Lung (tissue), 12 donors: ENCODE measurements around the gene SH3GL2. TPM values are rescaled to one million over a fixed set of nuclear protein-coding genes. Genes with fewer than 3 reads are reported as not detected.

Source experiments
- ATAC-seq: fragments of 200-7000 bp; cut with Tn5 transposase; one replicate; pipeline ENCODE4 v1.9.1; 2020; ENCODE audit warnings: moderate number of reproducible peaks; ENCODE audit not compliant: insufficient read depth, low FRiP score
- DNase-seq, 3 donors: peaks; one replicate each; pipeline ENCODE4 v3.0.0-alpha.2; 2013 to 2017
- H3K27ac ChIP-seq, 2 donors: one replicate each; pipeline ENCODE4 v1.5.1; 2013; ENCODE audit warnings: mild to moderate bottlenecking in 2 of 2, moderate library complexity in 2 of 2, control low read depth in 1 of 2, inconsistent platforms in 1 of 2, low read depth in 1 of 2, low read length in 1 of 2
- H3K27me3 ChIP-seq, 3 donors: one replicate each; pipeline ENCODE4 v1.5.1; 2013; ENCODE audit warnings: low read length in 2 of 3; ENCODE audit not compliant: control insufficient read depth in 3 of 3, insufficient read depth in 3 of 3
- H3K36me3 ChIP-seq, 4 donors: one replicate each; pipeline ENCODE4 v1.5.1; 2013; ENCODE audit warnings: low read length in 4 of 4, mild to moderate bottlenecking in 1 of 4, moderate library complexity in 1 of 4; ENCODE audit not compliant: control insufficient read depth in 4 of 4, insufficient read depth in 4 of 4
- H3K4me1 ChIP-seq, 5 donors: one replicate each; pipeline ENCODE4 v1.5.1; 2013; ENCODE audit warnings: low read length in 5 of 5, mild to moderate bottlenecking in 2 of 5, moderate library complexity in 1 of 5; ENCODE audit not compliant: control insufficient read depth in 5 of 5, insufficient read depth in 5 of 5
- H3K4me3 ChIP-seq: one replicate; pipeline ENCODE4 v1.5.1; 2013; ENCODE audit warnings: mild to moderate bottlenecking, control low read depth, moderate library complexity
- H3K9ac ChIP-seq, 2 donors: one replicate each; pipeline ENCODE4 v1.5.1; 2013; ENCODE audit warnings: low read length in 2 of 2, control low read depth in 1 of 2; ENCODE audit not compliant: insufficient read depth in 1 of 2
- H3K9me3 ChIP-seq, 4 donors: one replicate each; pipeline ENCODE4 v1.5.1; 2013; ENCODE audit warnings: low read length in 3 of 4, mild to moderate bottlenecking in 1 of 4, moderate library complexity in 1 of 4; ENCODE audit not compliant: control insufficient read depth in 4 of 4, insufficient read depth in 3 of 4
- WGBS, 2 donors: extraction: QIAGEN DNeasy Blood & Tissue Kit; methylation state at CpG; one replicate each; pipeline ENCODE4 v1.1.7; 2013; 5-methylcytosine and 5-hydroxymethylcytosine counted together
- polyA plus RNA-seq, 2 donors: library from polyadenylated mRNA; stranded (reverse); fragments of 200-250 nt; gene quantifications; one replicate each; pipeline ENCODE4 v1.2.1, GENCODE V29; 2013
- total RNA-seq, 2 donors: library from RNA; depleted of rRNA in 1 of 2; stranded (reverse); fragments of >200 nt in 1 of 2; gene quantifications; one replicate each; pipeline ENCODE4 v1.2.1, GENCODE V29; 2014 to 2021
- TF ChIP-seq, protein P1 (sequence below): IDR thresholded peaks from 2 replicates; pipeline ENCODE4 v1.5.1; 2012; ENCODE audit warnings: mild to moderate bottlenecking; ENCODE audit errors: control extremely low read depth, extremely low read depth
- donor health status: control.
- donor health status: control.
- donor health status: Bipolar disorder and iron deficiency.
- donor health status: healthy.
- donor health status: DM: yes; HTN: yes; CAD: no.

The SH3GL2 gene
- total and polyA plus RNA-seq, 4 donors, result 0.07 to 2.9 (median 1.1) TPM

DNA sequence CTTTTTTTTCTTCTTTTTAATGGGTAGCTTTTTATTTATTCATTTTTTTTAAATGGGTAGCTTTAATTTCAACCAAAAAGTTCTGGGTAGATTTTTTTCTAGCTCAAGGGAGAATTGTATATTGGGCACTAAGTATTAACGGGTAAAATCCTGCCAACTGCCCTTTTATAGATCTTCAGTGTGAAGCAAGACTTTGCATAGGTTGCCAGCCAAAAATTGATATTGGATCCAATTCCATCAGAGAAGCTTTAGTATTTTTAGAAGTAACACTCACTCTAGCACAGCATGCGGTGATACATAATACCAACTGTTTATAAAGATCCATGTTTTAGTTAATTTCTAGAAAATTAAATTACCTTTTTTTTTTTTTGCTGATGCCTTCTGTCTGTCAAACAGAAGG lies 49.8 kb downstream of the SH3GL2 start:
- Histone ChIP-seq H3K9ac (no peak overlapping the region), H3K27me3 (no peaks in the 10 kb centered on the region), H3K36me3 (no peaks in the 10 kb centered on the region), H3K4me1 (no peaks in the 10 kb centered on the region), H3K4me3 (no peak overlapping the region), H3K27ac (no peak overlapping the region), H3K9me3 (peaks cover 0 to 5% (median 0%) of the 10 kb centered on the region in 4 donors)
- 88 to 96% methylated on average over 2 of the region's 2 CpGs for WGBS, 2 donors
- TF ChIP-seq, protein P1, sequence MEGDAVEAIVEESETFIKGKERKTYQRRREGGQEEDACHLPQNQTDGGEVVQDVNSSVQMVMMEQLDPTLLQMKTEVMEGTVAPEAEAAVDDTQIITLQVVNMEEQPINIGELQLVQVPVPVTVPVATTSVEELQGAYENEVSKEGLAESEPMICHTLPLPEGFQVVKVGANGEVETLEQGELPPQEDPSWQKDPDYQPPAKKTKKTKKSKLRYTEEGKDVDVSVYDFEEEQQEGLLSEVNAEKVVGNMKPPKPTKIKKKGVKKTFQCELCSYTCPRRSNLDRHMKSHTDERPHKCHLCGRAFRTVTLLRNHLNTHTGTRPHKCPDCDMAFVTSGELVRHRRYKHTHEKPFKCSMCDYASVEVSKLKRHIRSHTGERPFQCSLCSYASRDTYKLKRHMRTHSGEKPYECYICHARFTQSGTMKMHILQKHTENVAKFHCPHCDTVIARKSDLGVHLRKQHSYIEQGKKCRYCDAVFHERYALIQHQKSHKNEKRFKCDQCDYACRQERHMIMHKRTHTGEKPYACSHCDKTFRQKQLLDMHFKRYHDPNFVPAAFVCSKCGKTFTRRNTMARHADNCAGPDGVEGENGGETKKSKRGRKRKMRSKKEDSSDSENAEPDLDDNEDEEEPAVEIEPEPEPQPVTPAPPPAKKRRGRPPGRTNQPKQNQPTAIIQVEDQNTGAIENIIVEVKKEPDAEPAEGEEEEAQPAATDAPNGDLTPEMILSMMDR, result no peak
- no peak for ATAC-seq
- DNase-seq, result no peak

DNA sequence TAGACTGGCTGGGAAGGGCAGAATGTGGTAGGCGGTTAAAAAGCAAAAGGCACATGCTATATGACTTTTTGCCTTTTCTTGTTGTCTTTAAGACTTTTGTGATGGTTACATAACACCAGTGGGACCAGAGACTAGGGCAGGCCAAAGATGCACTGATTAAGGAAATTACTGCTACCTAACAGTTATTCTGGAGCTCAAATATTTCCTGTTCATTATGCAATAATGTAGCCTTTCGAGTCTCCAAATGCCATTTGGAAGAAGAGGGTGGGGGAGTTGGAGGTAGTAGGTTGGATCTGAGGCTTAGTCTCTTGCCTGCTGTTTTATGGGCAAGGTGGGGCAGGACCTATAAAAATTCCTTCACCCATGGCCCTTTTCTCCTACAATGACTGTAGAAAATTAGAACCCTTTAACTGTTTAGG lies 51.7 kb downstream of the SH3GL2 start:
- Histone ChIP-seq H3K9me3 (peaks cover 0 to 5% (median 0%) of the 10 kb centered on the region in 4 donors), H3K4me1 (no peaks in the 10 kb centered on the region), H3K36me3 (no peaks in the 10 kb centered on the region), H3K27me3 (no peaks in the 10 kb centered on the region), H3K27ac (no peak overlapping the region), H3K9ac (no peak overlapping the region), H3K4me3 (no peak overlapping the region)
- TF ChIP-seq, protein P1, result no peak
- WGBS, 2 donors, result 55 to 58% methylated on average over 2 of the region's 2 CpGs
- ATAC-seq (no peak), DNase-seq (no peak)

DNA sequence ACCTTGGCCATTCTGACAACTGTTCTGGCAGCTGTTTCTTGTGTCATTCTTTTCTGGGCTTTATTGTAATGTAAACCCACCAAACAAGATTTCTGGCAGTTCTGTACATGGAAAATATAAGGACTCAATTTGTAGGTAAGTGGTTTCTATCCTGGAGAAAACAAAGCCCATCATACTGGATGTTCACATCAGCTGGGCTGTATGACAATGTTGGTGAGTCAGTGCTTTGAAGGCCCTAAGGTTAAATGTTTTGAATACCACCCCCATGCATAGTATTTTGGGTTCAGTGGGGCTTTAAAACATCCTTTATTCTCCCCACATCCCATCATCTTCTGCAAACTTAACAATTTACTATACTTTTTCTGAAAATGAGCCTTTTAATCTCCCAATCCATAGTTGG lies 52.5 kb downstream of the SH3GL2 start:
- TF ChIP-seq, protein P1, result no peak
- Histone ChIP-seq H3K9ac (no peak overlapping the region), H3K36me3 (no peaks in the 10 kb centered on the region), H3K4me3 (no peak overlapping the region), H3K27ac (no peak overlapping the region), H3K27me3 (no peaks in the 10 kb centered on the region), H3K4me1 (no peaks in the 10 kb centered on the region), H3K9me3 (no peaks in the 10 kb centered on the region)
- ATAC-seq (no peak), DNase-seq (no peak)

DNA sequence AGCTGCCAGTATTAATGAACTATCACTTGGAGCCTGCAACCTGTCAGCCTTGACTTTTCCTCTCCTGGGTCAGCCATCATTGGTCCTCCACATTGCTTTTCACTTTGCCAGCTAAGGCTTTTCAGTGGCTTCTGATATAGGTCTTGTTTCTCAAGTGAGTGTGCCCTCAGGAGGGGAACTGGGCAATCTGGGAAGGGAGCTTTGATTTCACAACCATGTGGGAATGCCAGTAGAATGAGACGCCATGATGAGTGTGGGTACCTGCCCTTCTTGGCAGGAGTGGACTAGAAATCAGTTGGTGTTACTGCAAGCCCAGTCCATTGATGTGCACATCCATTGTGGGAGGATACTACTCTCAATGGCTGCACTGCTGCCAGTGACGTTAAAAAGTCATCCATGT lies 54.1 kb downstream of the SH3GL2 start:
- 70 to 89% methylated on average over 2 of the region's 2 CpGs for WGBS, 2 donors
- Histone ChIP-seq H3K4me3 (no peak overlapping the region), H3K36me3 (no peaks in the 10 kb centered on the region), H3K9me3 (no peaks in the 10 kb centered on the region), H3K4me1 (no peaks in the 10 kb centered on the region), H3K9ac (no peak overlapping the region), H3K27ac (no peak overlapping the region), H3K27me3 (no peaks in the 10 kb centered on the region)
- TF ChIP-seq, protein P1, result no peak
- no peak for ATAC-seq
- no peak for DNase-seq
